H54 (cell line): ENCODE measurements around the gene CALM1.

Source experiments
- DNase-seq: peaks from one replicate; pipeline ENCODE4 v3.0.0; 2011; ENCODE audit warnings: low spot score, mixed read lengths; ENCODE audit not compliant: insufficient read length
- FAIRE-seq: peaks from 3 replicates; lab custom pipeline; 2011; peaks lifted over from hg19 to GRCh38; lab: Jason Lieb, UNC
- POLR2A ChIP-seq: IDR thresholded peaks from 2 replicates; pipeline ENCODE4 v1.6.1; 2011; ENCODE audit warnings: low read depth, mild to moderate bottlenecking, low read length

Gene CALM1

GRCh38 chr14:90428676-90429075, 31.8 kb downstream of the CALM1 start:
- no peak for FAIRE-seq
- no peak for DNase-seq
- TF ChIP-seq POLR2A = no peak

GRCh38 chr14:90429236-90429635, 32.4 kb downstream of the CALM1 start:
- FAIRE-seq = no peak
- no peak for TF ChIP-seq POLR2A
- no peak for DNase-seq

- FAIRE-seq (no peak), DNase-seq (no peak)
- TF ChIP-seq POLR2A = no peak
Observed at GRCh38 chr14:90429754-90430153, 32.9 kb downstream of the CALM1 start.

GRCh38 chr14:90434370-90435020, 37.7 kb downstream of the CALM1 start:
- DNase-seq (no peak), FAIRE-seq (no peak)
- TF ChIP-seq POLR2A = no peak

- no peak for FAIRE-seq
- no peak for TF ChIP-seq POLR2A
Observed at GRCh38 chr14:90438841-90439240, 42.0 kb downstream of the CALM1 start.

GRCh38 chr14:90440021-90440451, 43.2 kb downstream of the CALM1 start:
- FAIRE-seq = no peak
- no peak for DNase-seq
- TF ChIP-seq POLR2A = no peak

More at GRCh38 chr14:90438841-90439240, 42.0 kb downstream of the CALM1 start:
- no peak for DNase-seq

GRCh38 chr14:90440592-90440991, 43.8 kb downstream of the CALM1 start:
- TF ChIP-seq POLR2A = no peak
- FAIRE-seq = no peak
- DNase-seq = no peak

- FAIRE-seq (no peak), DNase-seq (no peak)
- TF ChIP-seq POLR2A = no peak
Observed at GRCh38 chr14:90442388-90442787, 45.6 kb downstream of the CALM1 start.

- FAIRE-seq (no peak), DNase-seq (no peak)
- no peak for TF ChIP-seq POLR2A
Observed at GRCh38 chr14:90443161-90444076, 46.6 kb downstream of the CALM1 start.

- no peak for TF ChIP-seq POLR2A
- FAIRE-seq (no peak), DNase-seq (no peak)
Observed at GRCh38 chr14:90444077-90444696, 47.4 kb downstream of the CALM1 start.

GRCh38 chr14:90445011-90445410, 48.2 kb downstream of the CALM1 start:
- TF ChIP-seq POLR2A = no peak
- DNase-seq (no peak), FAIRE-seq (no peak)

- no peak for TF ChIP-seq POLR2A
- FAIRE-seq (no peak), DNase-seq (no peak)
Observed at GRCh38 chr14:90446405-90446804, 49.6 kb downstream of the CALM1 start.

GRCh38 chr14:90447720-90448497, 51.1 kb downstream of the CALM1 start:
- no peak for FAIRE-seq
- no peak for DNase-seq
- TF ChIP-seq POLR2A = no peak

- FAIRE-seq (no peak), DNase-seq (no peak)
- TF ChIP-seq POLR2A = no peak
Observed at GRCh38 chr14:90449411-90449810, 52.6 kb downstream of the CALM1 start.
